Activated CD8-positive, alpha-beta T cell treated with anti-CD3 and anti-CD28 coated beads for 36 hours (primary cell): ENCODE measurements around the gene DOCK6. TPM values are rescaled to one million over a fixed set of nuclear protein-coding genes. Genes with fewer than 3 reads are reported as not detected.

Experiments
- ATAC-seq: fragments of 200-7000 bp; cut with Tn5 transposase; one replicate; pipeline ENCODE4 v1.10.0; 2021; ENCODE audit warnings: mild to moderate bottlenecking, moderate library complexity
- CTCF ChIA-PET: fragments of 350-600 bp; sonication (Branson Sonifier 250); formaldehyde crosslinking; loops from one replicate; lab custom pipeline; 2021; ENCODE audit warnings: antibody characterized with exemption; lab: Charles Lee
- POLR2A ChIA-PET: fragments of 350-600 bp; sonication (Branson Sonifier 250); formaldehyde crosslinking; loops from one replicate; lab custom pipeline; 2021; ENCODE audit warnings: antibody characterized with exemption; lab: Charles Lee
- DNase-seq: peaks from one replicate; pipeline ENCODE4 v3.0.0-alpha.2; 2020
- H3K27ac Mint-ChIP-seq: one replicate; pipeline ENCODE4 v1.8.0; 2021; ENCODE audit warnings: mild to moderate bottlenecking, mixed read lengths
- H3K27me3 Mint-ChIP-seq: one replicate; pipeline ENCODE4 v1.8.0; 2021; ENCODE audit warnings: mixed read lengths
- H3K36me3 Mint-ChIP-seq: one replicate; pipeline ENCODE4 v1.8.0; 2021; ENCODE audit warnings: low read depth, mixed read lengths
- H3K4me1 Mint-ChIP-seq: one replicate; pipeline ENCODE4 v1.8.0; 2021; ENCODE audit warnings: low read depth, mixed read lengths
- H3K4me3 Mint-ChIP-seq: one replicate; pipeline ENCODE4 v1.8.0; 2021; ENCODE audit warnings: mild to moderate bottlenecking, moderate library complexity, mixed read lengths
- H3K9me3 Mint-ChIP-seq: one replicate; pipeline ENCODE4 v1.8.0; 2021; ENCODE audit warnings: mixed read lengths
- CTCF ChIP-seq: fragments of 200-600 bp; IDR thresholded peaks from one replicate; pipeline ENCODE4 v1.8.0; 2022; ENCODE audit warnings: antibody characterized with exemption, mild to moderate bottlenecking
- intact Hi-C: fragments of 100-400 bp; cut with micrococcal nuclease; formaldehyde crosslinking; loops from one replicate; pipeline ENCODE4 v1.10.0; 2022
- total RNA-seq, 2 experiments: library from RNA; stranded (reverse); gene quantifications; one replicate each; pipeline ENCODE4 v1.2.3, GENCODE V29; 2021

Gene DOCK6
- total RNA-seq, 2 experiments from 2014 or later = 4.5 to 7.9 TPM

- peaks cover 12% of the 10 kb centered on the region for H3K27me3 Mint-ChIP-seq
- intact Hi-C loops = no loop called here
- ChIA-PET POLR2A (interaction anchor here (0.7 to 1.2 kb wide), 3 partner anchors 15 to 29 kb away, joined by 3 read pairs; no protein-coding TSS in a partner anchor), CTCF (interaction anchor here (0.6 to 2.0 kb wide), 2 partner anchors 72 to 162 kb away, joined by 3 to 6 read pairs; no protein-coding TSS in a partner anchor)
- no peak overlapping the region for H3K27ac Mint-ChIP-seq
- no peak for DNase-seq
- H3K4me1 Mint-ChIP-seq = peaks cover 7% of the 10 kb centered on the region
- TF ChIP-seq CTCF = no peak
- peak overlapping the region; percentile 71 for H3K4me3 Mint-ChIP-seq
- ATAC-seq = no peak
- H3K36me3 Mint-ChIP-seq = no peaks in the 10 kb centered on the region
- no peaks in the 10 kb centered on the region for H3K9me3 Mint-ChIP-seq
These were observed 64.2 kb downstream of the DOCK6 start for GRCh38 chr19:11198175-11198534.

GRCh38 chr19:11197291-11198174, 64.8 kb downstream of the DOCK6 start, which contains the start of gene KANK2:
KANK2 (minus strand) TSS chr19:11197545; CDS start chr19:11194511, 3,034 bp downstream.
- ATAC-seq (peak; percentile 96), DNase-seq (peak; percentile 74)
- Mint-ChIP-seq H3K4me1 (peaks cover 7% of the 10 kb centered on the region), H3K27ac (no peak within 1 kb of the TSS), H3K4me3 (peak within 1 kb of the TSS; percentile 71), H3K27me3 (peaks cover 12% of the 10 kb centered on the region), H3K9me3 (no peaks in the 10 kb centered on the region), H3K36me3 (no peaks in the 10 kb centered on the region)
- no peak for TF ChIP-seq CTCF
- POLR2A ChIA-PET = interaction anchor here (0.7 to 1.2 kb wide), 2 partner anchors 14 to 29 kb away, joined by 3 read pairs; no protein-coding TSS in a partner anchor
- intact Hi-C loops = no loop called here
- CTCF ChIA-PET = interaction anchor here (0.6 to 2.0 kb wide), 2 partner anchors 71 to 162 kb away, joined by 3 to 6 read pairs; no protein-coding TSS in a partner anchor

GRCh38 chr19:11196406-11197287, 65.7 kb downstream of the DOCK6 start:
- POLR2A ChIA-PET = no interaction called here
- DNase-seq (no peak), ATAC-seq (no peak)
- H3K27me3 Mint-ChIP-seq = peaks cover 12% of the 10 kb centered on the region
- H3K4me1 Mint-ChIP-seq = peaks cover 7% of the 10 kb centered on the region
- H3K4me3 Mint-ChIP-seq = peak overlapping the region; percentile 61
- no peak for TF ChIP-seq CTCF
- CTCF ChIA-PET = no interaction called here
- intact Hi-C loops = no loop called here
- no peak overlapping the region for H3K27ac Mint-ChIP-seq
- no peaks in the 10 kb centered on the region for H3K9me3 Mint-ChIP-seq
- H3K36me3 Mint-ChIP-seq = no peaks in the 10 kb centered on the region

- peaks cover 7% of the 10 kb centered on the region for H3K4me1 Mint-ChIP-seq
- DNase-seq (no peak), ATAC-seq (no peak)
- intact Hi-C loops = no loop called here
- ChIA-PET CTCF (no interaction called here), POLR2A (no interaction called here)
- H3K27me3 Mint-ChIP-seq = peaks cover 12% of the 10 kb centered on the region
- peak overlapping the region; percentile 23 for H3K4me3 Mint-ChIP-seq
- no peaks in the 10 kb centered on the region for H3K36me3 Mint-ChIP-seq
- no peak for TF ChIP-seq CTCF
- no peak overlapping the region for H3K27ac Mint-ChIP-seq
- H3K9me3 Mint-ChIP-seq = no peaks in the 10 kb centered on the region
These were observed 66.6 kb downstream of the DOCK6 start for GRCh38 chr19:11195681-11196080.
